H9 (cell line): ENCODE results near the gene IGLL1. TPM values are rescaled to one million over a fixed set of nuclear protein-coding genes. Genes with fewer than 3 reads are reported as not detected.
A peak's percentile ranks its signal among the peaks of the same experiment; 100 is the strongest.
"Not testable (repeated sequence)": the region's sequence is repeated elsewhere in the genome, so short reads cannot be mapped to it uniquely, and the experiment has no call there.

ENCODE experiments used
- DNase-seq: peaks from one replicate; pipeline ENCODE4 v3.0.0-alpha.2; 2017
- H2AFZ ChIP-seq: one replicate; pipeline ENCODE4 v1.6.1; 2013; ENCODE audit warnings: mild to moderate bottlenecking, low read length, control low read depth, moderate library complexity
- H2AK5ac ChIP-seq: 2 replicates; pipeline ENCODE4 v1.6.1; 2013; ENCODE audit warnings: low read length, control low read depth, mixed read lengths; ENCODE audit not compliant: insufficient read length
- H2BK120ac ChIP-seq: one replicate; pipeline ENCODE4 v1.6.1; 2013; ENCODE audit warnings: low read depth, mild to moderate bottlenecking, low read length, control low read depth, inconsistent platforms; ENCODE audit not compliant: poor library complexity, severe bottlenecking
- H2BK12ac ChIP-seq: 2 replicates; pipeline ENCODE4 v1.6.1; 2013; ENCODE audit warnings: low read length, control low read depth, mixed read lengths, low read depth; ENCODE audit not compliant: insufficient read length
- H2BK15ac ChIP-seq: 2 replicates; pipeline ENCODE4 v1.6.1; 2013; ENCODE audit warnings: low read depth, low read length, control low read depth
- H2BK20ac ChIP-seq: one replicate; pipeline ENCODE4 v1.6.1; 2013; ENCODE audit warnings: low read depth, mild to moderate bottlenecking, low read length, control low read depth, inconsistent platforms; ENCODE audit not compliant: poor library complexity, severe bottlenecking
- H2BK5ac ChIP-seq: 2 replicates; pipeline ENCODE4 v1.6.1; 2013; ENCODE audit warnings: low read length, control low read depth, mixed read lengths; ENCODE audit not compliant: insufficient read length
- H3K14ac ChIP-seq: 2 replicates; pipeline ENCODE4 v1.6.1; 2013; ENCODE audit warnings: low read length, control low read depth; ENCODE audit not compliant: insufficient read depth
- H3K18ac ChIP-seq: 2 replicates; pipeline ENCODE4 v1.6.1; 2013; ENCODE audit warnings: low read depth, mild to moderate bottlenecking, mixed read lengths, low read length, control low read depth; ENCODE audit not compliant: insufficient read length
- H3K23ac ChIP-seq: 2 replicates; pipeline ENCODE4 v1.6.1; 2013; ENCODE audit warnings: low read length, control low read depth, mixed read lengths, low read depth; ENCODE audit not compliant: insufficient read length
- H3K23me2 ChIP-seq: 2 replicates; pipeline ENCODE4 v1.6.1; 2013; ENCODE audit warnings: low read depth, mild to moderate bottlenecking, mixed read lengths, low read length, control low read depth; ENCODE audit not compliant: insufficient read length, poor library complexity, severe bottlenecking
- H3K27ac ChIP-seq: 2 replicates; pipeline ENCODE4 v1.5.1; 2013; ENCODE audit warnings: low read length, control low read depth, mixed read lengths, low read depth; ENCODE audit not compliant: insufficient read length
- H3K27me3 ChIP-seq: 2 replicates; pipeline ENCODE4 v1.6.1; 2013; ENCODE audit warnings: low read length, control low read depth, inconsistent platforms; ENCODE audit not compliant: insufficient read depth
- H3K4ac ChIP-seq: 2 replicates; pipeline ENCODE4 v1.6.1; 2013; ENCODE audit warnings: low read depth, mild to moderate bottlenecking, control low read depth, inconsistent platforms, low read length, moderate library complexity
- H3K4me1 ChIP-seq: 2 replicates; pipeline ENCODE4 v1.6.1; 2013; ENCODE audit warnings: low read length, control low read depth, inconsistent platforms; ENCODE audit not compliant: insufficient read depth
- H3K4me2 ChIP-seq: 2 replicates; pipeline ENCODE4 v1.6.1; 2013; ENCODE audit warnings: low read length, control low read depth, mixed read lengths; ENCODE audit not compliant: insufficient read length, insufficient read depth
- H3K56ac ChIP-seq: 2 replicates; pipeline ENCODE4 v1.6.1; 2013; ENCODE audit warnings: low read depth, mild to moderate bottlenecking, mixed read lengths, low read length, control low read depth; ENCODE audit not compliant: insufficient read length
- H3K79me1 ChIP-seq: 2 replicates; pipeline ENCODE4 v1.6.1; 2013; ENCODE audit warnings: low read depth, mild to moderate bottlenecking, moderate library complexity, low read length, control low read depth, inconsistent platforms; ENCODE audit not compliant: insufficient read depth, poor library complexity, severe bottlenecking
- H3K79me2 ChIP-seq: 2 replicates; pipeline ENCODE4 v1.6.1; 2013; ENCODE audit warnings: low read length, control low read depth, inconsistent platforms; ENCODE audit not compliant: insufficient read depth
- H3K9ac ChIP-seq: 2 replicates; pipeline ENCODE4 v1.6.1; 2013; ENCODE audit warnings: low read length, control low read depth, mixed read lengths; ENCODE audit not compliant: insufficient read length; ENCODE audit errors: extremely low read depth
- H3K9me3 ChIP-seq: one replicate; pipeline ENCODE4 v1.6.1; 2013; ENCODE audit warnings: low read depth, low read length, inconsistent platforms; ENCODE audit not compliant: control insufficient read depth
- H3T11ph ChIP-seq: one replicate; pipeline ENCODE4 v1.6.1; 2013; ENCODE audit warnings: mild to moderate bottlenecking, low read length, control low read depth, inconsistent platforms
- H4K20me1 ChIP-seq: one replicate; pipeline ENCODE4 v1.6.1; 2013; ENCODE audit not compliant: control insufficient read depth, insufficient read length, insufficient read depth
- H4K5ac ChIP-seq: 2 replicates; pipeline ENCODE4 v1.6.1; 2013; ENCODE audit warnings: low read depth, mild to moderate bottlenecking, mixed read lengths, low read length, control low read depth; ENCODE audit not compliant: insufficient read length
- H4K8ac ChIP-seq: replicated peaks from 2 replicates; pipeline ENCODE4 v1.6.1; 2013; ENCODE audit warnings: low read length, control low read depth, mixed read lengths, low read depth; ENCODE audit not compliant: insufficient read length
- H4K91ac ChIP-seq: 2 replicates; pipeline ENCODE4 v1.6.1; 2013; ENCODE audit warnings: low read depth, mild to moderate bottlenecking, moderate library complexity, mixed read lengths, low read length, control low read depth; ENCODE audit not compliant: insufficient read length
- H3K27ac Mint-ChIP-seq, 3 experiments: 2 replicates in 2 of 3; 3 replicates in 1 of 3; pipeline ENCODE4 v1.8.0; 2020 to 2021; ENCODE audit warnings: mixed read lengths in 3 of 3, mild to moderate bottlenecking in 1 of 3, moderate library complexity in 1 of 3
- H3K27me3 Mint-ChIP-seq: 2 replicates; pipeline ENCODE4 v1.8.0; 2021; ENCODE audit warnings: low read depth, mild to moderate bottlenecking, moderate library complexity, mixed read lengths
- H3K36me3 Mint-ChIP-seq, 3 experiments: 2 replicates in 2 of 3; 3 replicates in 1 of 3; pipeline ENCODE4 v1.8.0; 2020 to 2021; ENCODE audit warnings: low read depth in 3 of 3, mixed read lengths in 3 of 3; ENCODE audit not compliant: insufficient read depth in 1 of 3
- H3K4me1 Mint-ChIP-seq, 2 experiments: 2 replicates each; pipeline ENCODE4 v1.8.0; 2020; ENCODE audit warnings: mixed read lengths in 2 of 2
- H3K4me3 Mint-ChIP-seq, 2 experiments: 2 replicates in 1 of 2; 3 replicates in 1 of 2; pipeline ENCODE4 v1.8.0; 2020 to 2021; ENCODE audit warnings: mild to moderate bottlenecking in 2 of 2, mixed read lengths in 2 of 2, moderate library complexity in 1 of 2
- H3K9me3 Mint-ChIP-seq, 2 experiments: 2 replicates in 1 of 2; 3 replicates in 1 of 2; pipeline ENCODE4 v1.8.0; 2020; ENCODE audit warnings: mild to moderate bottlenecking in 2 of 2, mixed read lengths in 2 of 2, moderate library complexity in 1 of 2
- WGBS: extraction: QIAGEN DNeasy Blood & Tissue Kit; methylation state at CpG from one replicate; pipeline ENCODE4 v1.1.7; 2013; ENCODE audit warnings: missing lambda C conversion rate, low lambda C conversion rate, mixed read lengths; ENCODE audit not compliant: insufficient read length; ENCODE audit errors: extremely low coverage; 5-methylcytosine and 5-hydroxymethylcytosine counted together
- total RNA-seq: library from RNA; stranded (reverse); gene quantifications from 2 replicates; pipeline ENCODE4 v1.2.1, GENCODE V29; 2021
- TF ChIP-seq, protein P1 (sequence below): fragments of 200-600 bp; sonication (generic); conservative IDR thresholded peaks from 3 replicates; pipeline ENCODE4 v1.8.0; 2021; ENCODE audit warnings: antibody characterized with exemption, mild to moderate bottlenecking

Gene IGLL1
- total RNA-seq, 1 experiment from 2014 or later = not detected

- H4K8ac ChIP-seq = no peak overlapping the region
- no peak overlapping the region for H3K23ac ChIP-seq
- Mint-ChIP-seq H3K4me3 (peak overlapping the region in 1 of 2 experiments; percentile 61; a peak in 2 of 5 replicates), H3K27ac (peak overlapping the region; percentile 79 to 98 (median 88); a peak in 6 of 7 replicates), H3K4me1 (peaks cover 66 to 70% of the 10 kb centered on the region in 2 experiments), H3K36me3 (no peaks in the 10 kb centered on the region; a peak in 1 of 7 replicates), H3K9me3 (no peaks in the 10 kb centered on the region; a peak in 1 of 5 replicates), H3K27me3 (peaks cover 32% of the 10 kb centered on the region)
- TF ChIP-seq, protein P1, sequence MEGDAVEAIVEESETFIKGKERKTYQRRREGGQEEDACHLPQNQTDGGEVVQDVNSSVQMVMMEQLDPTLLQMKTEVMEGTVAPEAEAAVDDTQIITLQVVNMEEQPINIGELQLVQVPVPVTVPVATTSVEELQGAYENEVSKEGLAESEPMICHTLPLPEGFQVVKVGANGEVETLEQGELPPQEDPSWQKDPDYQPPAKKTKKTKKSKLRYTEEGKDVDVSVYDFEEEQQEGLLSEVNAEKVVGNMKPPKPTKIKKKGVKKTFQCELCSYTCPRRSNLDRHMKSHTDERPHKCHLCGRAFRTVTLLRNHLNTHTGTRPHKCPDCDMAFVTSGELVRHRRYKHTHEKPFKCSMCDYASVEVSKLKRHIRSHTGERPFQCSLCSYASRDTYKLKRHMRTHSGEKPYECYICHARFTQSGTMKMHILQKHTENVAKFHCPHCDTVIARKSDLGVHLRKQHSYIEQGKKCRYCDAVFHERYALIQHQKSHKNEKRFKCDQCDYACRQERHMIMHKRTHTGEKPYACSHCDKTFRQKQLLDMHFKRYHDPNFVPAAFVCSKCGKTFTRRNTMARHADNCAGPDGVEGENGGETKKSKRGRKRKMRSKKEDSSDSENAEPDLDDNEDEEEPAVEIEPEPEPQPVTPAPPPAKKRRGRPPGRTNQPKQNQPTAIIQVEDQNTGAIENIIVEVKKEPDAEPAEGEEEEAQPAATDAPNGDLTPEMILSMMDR = no peak
- peak overlapping the region; percentile 40 for H4K91ac ChIP-seq
- H4K5ac ChIP-seq = no peak overlapping the region
- H2BK20ac ChIP-seq = no peak overlapping the region
- no CpG with 5 or more reads among the region's 17 CpGs for WGBS
- H3K18ac ChIP-seq = peak overlapping the region; percentile 72
- peak overlapping the region; percentile 3 for H3K4me2 ChIP-seq
- no peak overlapping the region for H3K9ac ChIP-seq
- H3K79me1 ChIP-seq = no peaks in the 10 kb centered on the region
- H2BK12ac ChIP-seq = no peak overlapping the region
- H2AK5ac ChIP-seq = no peak overlapping the region
- no peaks in the 10 kb centered on the region for H3K9me3 ChIP-seq
- H3K14ac ChIP-seq = peak overlapping the region; percentile 47; the same call in 1 of the 2 replicates
- H3K27me3 ChIP-seq = no peaks in the 10 kb centered on the region; the same call in 1 of the 2 replicates
- H3K79me2 ChIP-seq = no peaks in the 10 kb centered on the region
- H3K56ac ChIP-seq = no peak overlapping the region
- no peak overlapping the region; the same call in 1 of the 2 replicates for H3K4ac ChIP-seq
- H2BK5ac ChIP-seq = no peak overlapping the region
- DNase-seq = peak; percentile 30
- no peak overlapping the region for H2BK120ac ChIP-seq
- no peak overlapping the region for H2BK15ac ChIP-seq
- H3K23me2 ChIP-seq = peaks cover 3% of the 10 kb centered on the region
- H3K4me1 ChIP-seq = peaks cover 25% of the 10 kb centered on the region; the same call in 1 of the 2 replicates
- H3T11ph ChIP-seq = no peak overlapping the region
- no peak overlapping the region for H2AFZ ChIP-seq
- H3K27ac ChIP-seq = no peak overlapping the region
- no peaks in the 10 kb centered on the region for H4K20me1 ChIP-seq
Measured at GRCh38 chr22:23536821-23537345, 43.2 kb downstream of the IGLL1 start.

- not testable (repeated sequence) for H3K79me2 ChIP-seq, H2BK20ac ChIP-seq, H3K4ac ChIP-seq, H4K5ac ChIP-seq, H2BK120ac ChIP-seq, H3K9ac ChIP-seq, H2BK15ac ChIP-seq, H3K27me3 ChIP-seq, H3K23me2 ChIP-seq, H4K91ac ChIP-seq, H3K56ac ChIP-seq, H2BK5ac ChIP-seq, H4K8ac ChIP-seq, H3K9me3 Mint-ChIP-seq, H3K4me2 ChIP-seq, H2AFZ ChIP-seq, H3T11ph ChIP-seq, H3K9me3 ChIP-seq, H3K27ac ChIP-seq, H4K20me1 ChIP-seq, H3K36me3 Mint-ChIP-seq, H3K79me1 ChIP-seq
- Mint-ChIP-seq H3K4me1 (peaks cover 69 to 74% of the 10 kb centered on the region in 2 experiments), H3K4me3 (peak overlapping the region; percentile 60 to 61), H3K27ac (peak overlapping the region; percentile 81 to 98 (median 88)), H3K27me3 (peaks cover 38% of the 10 kb centered on the region)
- Histone ChIP-seq H3K18ac (peak overlapping the region; percentile 74), H3K23ac (peak overlapping the region; percentile 33), H2AK5ac (peak overlapping the region; percentile 56), H2BK12ac (peak overlapping the region; percentile 69), H3K14ac (peak overlapping the region; percentile 81), H3K4me1 (peaks cover 28% of the 10 kb centered on the region; the same call in 1 of the 2 replicates)
- peak; percentile 37 for DNase-seq
- no CpG with 5 or more reads among the region's 5 CpGs for WGBS
Measured at GRCh38 chr22:23535790-23536661, 44.1 kb downstream of the IGLL1 start.
